PFSK-1 (cell line): ENCODE results near the gene BMP7.

ENCODE experiments used
- POLR2AphosphoS5 ChIP-seq: IDR thresholded peaks from 2 replicates; pipeline ENCODE4 v1.6.1; 2012; ENCODE audit warnings: low read depth, mild to moderate bottlenecking, control low read depth, low read length, moderate library complexity
- REST ChIP-seq, 2 experiments: IDR thresholded peaks; 2 replicates each; pipeline versions ENCODE4 v1.6.1 to v1.8.0; 2011 to 2012; ENCODE audit warnings: low read depth in 2 of 2, low read length in 2 of 2, control low read depth in 1 of 2, inconsistent platforms in 1 of 2, mild to moderate bottlenecking in 1 of 2, moderate library complexity in 1 of 2; ENCODE audit not compliant: insufficient read depth in 1 of 2
- SIN3A ChIP-seq: IDR thresholded peaks from 2 replicates; pipeline ENCODE4 v1.6.1; 2012; ENCODE audit warnings: mild to moderate bottlenecking, low read length, moderate library complexity, borderline replicate concordance; ENCODE audit not compliant: insufficient read depth
- TAF1 ChIP-seq: IDR thresholded peaks from 2 replicates; pipeline ENCODE4 v1.6.1; 2012; ENCODE audit warnings: low read length, control low read depth, borderline replicate concordance; ENCODE audit not compliant: insufficient read depth

- no peak for TF ChIP-seq POLR2AphosphoS5
- no peak for TF ChIP-seq REST (IDR thresholded peaks at IDR 0.05; ENCODE audit: insufficient read depth in 1 of 2, low read depth in 2 of 2, low read length in 2 of 2)
- TF ChIP-seq SIN3A: no peak
- TF ChIP-seq TAF1: no peak
Observed at GRCh38 chr20:57136734-57137133, 129.7 kb downstream of the BMP7 start.
